Stimulated activated effector memory CD8-positive, alpha-beta T cell treated with anti-CD3 and anti-CD28 coated beads, Interleukin-12 subunit alpha, Interleukin-12 subunit beta, amount 100 ng/mL, for 72 hours (primary cell): ENCODE results near the gene SLC17A9.

Experiments used
- ATAC-seq: fragments of 150-1000 bp; cut with Tn5 transposase; 2 replicates; pipeline ENCODE4 v1.10.0; 2021
- DNase-seq, 2 donors: peaks; one replicate each; pipeline ENCODE4 v3.0.0; 2021 to 2022; ENCODE audit warnings: low spot score in 2 of 2
- H3K27ac Mint-ChIP-seq: one replicate; pipeline ENCODE4 v1.8.0; 2022; ENCODE audit warnings: mild to moderate bottlenecking, mixed read lengths
- H3K36me3 Mint-ChIP-seq: one replicate; pipeline ENCODE4 v1.8.0; 2022; ENCODE audit warnings: mild to moderate bottlenecking, mixed read lengths
- H3K4me1 Mint-ChIP-seq: one replicate; pipeline ENCODE4 v1.8.0; 2022; ENCODE audit warnings: mixed read lengths
- H3K4me3 Mint-ChIP-seq: one replicate; pipeline ENCODE4 v1.8.0; 2022; ENCODE audit warnings: mild to moderate bottlenecking, mixed read lengths
- H3K9me3 Mint-ChIP-seq: one replicate; pipeline ENCODE4 v1.8.0; 2022; ENCODE audit warnings: mixed read lengths

The SLC17A9 gene

GRCh38 chr20:62963614-62964397 lies 11.3 kb downstream of the SLC17A9 start:
- H3K4me1 Mint-ChIP-seq = peaks cover 4% of the 10 kb centered on the region
- H3K36me3 Mint-ChIP-seq = peaks cover 4% of the 10 kb centered on the region
- no peak for ATAC-seq
- H3K4me3 Mint-ChIP-seq = no peak overlapping the region
- no peak overlapping the region for H3K27ac Mint-ChIP-seq
- no peak for DNase-seq
- no peaks in the 10 kb centered on the region for H3K9me3 Mint-ChIP-seq

- Mint-ChIP-seq H3K4me1 (peaks cover 4% of the 10 kb centered on the region), H3K4me3 (no peak overlapping the region), H3K27ac (no peak overlapping the region), H3K9me3 (no peaks in the 10 kb centered on the region), H3K36me3 (peaks cover 4% of the 10 kb centered on the region)
- ATAC-seq (no peak), DNase-seq (no peak)
These were observed 12.2 kb downstream of the SLC17A9 start for GRCh38 chr20:62964700-62965099.

GRCh38 chr20:62965363-62965771 lies 12.9 kb downstream of the SLC17A9 start:
- no peaks in the 10 kb centered on the region for H3K9me3 Mint-ChIP-seq
- H3K36me3 Mint-ChIP-seq = no peaks in the 10 kb centered on the region
- DNase-seq = no peak
- no peak for ATAC-seq
- H3K4me1 Mint-ChIP-seq = peaks cover 4% of the 10 kb centered on the region
- H3K27ac Mint-ChIP-seq = no peak overlapping the region
- no peak overlapping the region for H3K4me3 Mint-ChIP-seq

GRCh38 chr20:62966212-62967148 lies 14.0 kb downstream of the SLC17A9 start:
- DNase-seq = no peak
- Mint-ChIP-seq H3K27ac (no peak overlapping the region), H3K36me3 (no peaks in the 10 kb centered on the region), H3K9me3 (no peaks in the 10 kb centered on the region), H3K4me3 (no peak overlapping the region), H3K4me1 (peaks cover 7% of the 10 kb centered on the region)
- ATAC-seq = no peak

GRCh38 chr20:62967149-62967501 lies 14.6 kb downstream of the SLC17A9 start:
- DNase-seq = no peak

GRCh38 chr20:62967628-62968351 lies 15.3 kb downstream of the SLC17A9 start:
- Mint-ChIP-seq H3K36me3 (peaks cover 6% of the 10 kb centered on the region), H3K4me1 (peaks cover 20% of the 10 kb centered on the region), H3K9me3 (no peaks in the 10 kb centered on the region), H3K4me3 (no peak overlapping the region), H3K27ac (no peak overlapping the region)
- DNase-seq (no peak), ATAC-seq (no peak)

More at GRCh38 chr20:62967149-62967501, 14.6 kb downstream of the SLC17A9 start:
- no peak for ATAC-seq
- Mint-ChIP-seq H3K4me1 (peaks cover 14% of the 10 kb centered on the region), H3K27ac (no peak overlapping the region), H3K4me3 (no peak overlapping the region), H3K36me3 (peaks cover under 1% of the 10 kb centered on the region), H3K9me3 (no peaks in the 10 kb centered on the region)

- H3K4me1 Mint-ChIP-seq = peaks cover 25% of the 10 kb centered on the region
- H3K27ac Mint-ChIP-seq = no peak overlapping the region
- peaks cover 6% of the 10 kb centered on the region for H3K36me3 Mint-ChIP-seq
- H3K9me3 Mint-ChIP-seq = no peaks in the 10 kb centered on the region
- H3K4me3 Mint-ChIP-seq = no peak overlapping the region
- no peak for DNase-seq
- no peak for ATAC-seq
These were observed 16.1 kb downstream of the SLC17A9 start for GRCh38 chr20:62968378-62969178.

- peaks cover 27% of the 10 kb centered on the region for H3K4me1 Mint-ChIP-seq
- no peak overlapping the region for H3K27ac Mint-ChIP-seq
- no peaks in the 10 kb centered on the region for H3K9me3 Mint-ChIP-seq
- H3K36me3 Mint-ChIP-seq = peaks cover 6% of the 10 kb centered on the region
- DNase-seq (no peak), ATAC-seq (no peak)
- H3K4me3 Mint-ChIP-seq = no peak overlapping the region
These were observed 16.8 kb downstream of the SLC17A9 start for GRCh38 chr20:62969179-62969760.

- ATAC-seq (no peak), DNase-seq (no peak)
- Mint-ChIP-seq H3K27ac (no peak overlapping the region), H3K9me3 (no peaks in the 10 kb centered on the region), H3K36me3 (peaks cover 11% of the 10 kb centered on the region), H3K4me1 (peaks cover 27% of the 10 kb centered on the region), H3K4me3 (no peak overlapping the region)
These were observed 17.4 kb downstream of the SLC17A9 start for GRCh38 chr20:62969939-62970306.

- peaks cover 26% of the 10 kb centered on the region for H3K4me1 Mint-ChIP-seq
- H3K27ac Mint-ChIP-seq = no peak overlapping the region
- peaks cover 11% of the 10 kb centered on the region for H3K36me3 Mint-ChIP-seq
- H3K4me3 Mint-ChIP-seq = no peak overlapping the region
- ATAC-seq (no peak), DNase-seq (no peak)
- H3K9me3 Mint-ChIP-seq = no peaks in the 10 kb centered on the region
These were observed 18.1 kb downstream of the SLC17A9 start for GRCh38 chr20:62970307-62971210.

- Mint-ChIP-seq H3K9me3 (no peaks in the 10 kb centered on the region), H3K36me3 (peaks cover 11% of the 10 kb centered on the region), H3K4me3 (peak overlapping the region; percentile 64), H3K27ac (peak overlapping the region; percentile 5), H3K4me1 (peaks cover 24% of the 10 kb centered on the region)
- DNase-seq = no peak
- ATAC-seq = no peak
These were observed 18.9 kb downstream of the SLC17A9 start for GRCh38 chr20:62971211-62971949.

- peak; percentile 84 to 90 for DNase-seq
- peaks cover 24% of the 10 kb centered on the region for H3K4me1 Mint-ChIP-seq
- peaks cover 11% of the 10 kb centered on the region for H3K36me3 Mint-ChIP-seq
- peak overlapping the region; percentile 64 for H3K4me3 Mint-ChIP-seq
- ATAC-seq = peak; percentile 93
- no peaks in the 10 kb centered on the region for H3K9me3 Mint-ChIP-seq
- H3K27ac Mint-ChIP-seq = peak overlapping the region; percentile 5
These were observed 19.7 kb downstream of the SLC17A9 start for GRCh38 chr20:62971950-62972844.
